ENCODE results near the gene DCC.

DCC gene

DNA sequence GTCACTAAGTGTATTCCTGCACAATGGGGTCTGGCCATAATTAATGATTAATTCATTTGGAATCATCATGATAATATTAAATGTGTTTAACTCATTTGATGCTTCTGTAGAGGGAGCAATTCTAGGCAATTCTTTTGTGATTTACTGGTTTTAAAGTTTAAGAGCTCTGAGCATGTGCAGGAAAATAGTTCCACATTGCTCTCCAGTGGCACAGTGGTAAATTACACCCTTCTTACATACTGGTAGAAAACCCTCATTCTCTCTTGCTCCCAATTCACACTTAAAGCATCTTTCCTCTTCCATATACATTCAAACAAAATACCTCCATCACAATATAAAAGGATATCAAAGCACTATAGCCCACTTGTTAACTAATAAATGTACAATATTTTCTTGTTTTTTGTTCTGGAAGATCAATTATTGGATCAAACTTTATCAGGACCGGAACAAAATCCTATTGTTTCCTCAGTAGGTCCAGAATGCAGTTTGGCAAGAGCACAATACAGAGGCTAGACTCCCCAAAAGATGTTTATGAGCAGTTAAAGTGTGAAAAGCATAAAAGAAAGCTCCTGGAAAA, 1040.2 kb downstream of the DCC start:
- TF ChIP-seq NFRKB (IDR thresholded peaks at IDR 0.05) = no peak
- TF ChIP-seq FOXM1 (IDR thresholded peaks at IDR 0.05; ENCODE audit: borderline replicate concordance) = no peak
- no peak for TF ChIP-seq TARDBP (IDR thresholded peaks at IDR 0.05)
- no peak for TF ChIP-seq FOXK2 (IDR thresholded peaks at IDR 0.05)
- TF ChIP-seq LEF1 (IDR thresholded peaks at IDR 0.05; ENCODE audit: borderline replicate concordance) = no peak
- TF ChIP-seq CTBP1 (IDR thresholded peaks at IDR 0.05; ENCODE audit: borderline replicate concordance) = no peak
- no peak for TF ChIP-seq ELF4 (IDR thresholded peaks at IDR 0.05)
- no peak for TF ChIP-seq SUZ12 (IDR thresholded peaks at IDR 0.05)
- TF ChIP-seq FOXA1 (IDR thresholded peaks at IDR 0.05) = no peak
- no peak for TF ChIP-seq L3MBTL2 (conservative IDR thresholded peaks at IDR 0.05)
- TF ChIP-seq SP1 (IDR thresholded peaks at IDR 0.05) = no peak
- TF ChIP-seq HDGF (IDR thresholded peaks at IDR 0.05; ENCODE audit: borderline replicate concordance) = no peak
- no peak for TF ChIP-seq PKNOX1 (IDR thresholded peaks at IDR 0.05)
- peak; percentile 3 for DNase-seq (ENCODE audit: extremely low spot score)
- POLR2A ChIA-PET = no interaction called here
- CTCF ChIA-PET = no interaction called here

GRCh38 chr18:53382870-53383269, 1042.9 kb downstream of the DCC start:
- DNase-seq (ENCODE audit: extremely low spot score) = no peak
- ChIA-PET CTCF (no interaction called here), POLR2A (no interaction called here)
- TF ChIP-seq FOXA1 (IDR thresholded peaks at IDR 0.05) = no peak
- TF ChIP-seq NFRKB (IDR thresholded peaks at IDR 0.05) = no peak
- no peak for TF ChIP-seq SP1 (IDR thresholded peaks at IDR 0.05)
- no peak for TF ChIP-seq PKNOX1 (IDR thresholded peaks at IDR 0.05)
- no peak for TF ChIP-seq ELF4 (IDR thresholded peaks at IDR 0.05)
- TF ChIP-seq LEF1 (IDR thresholded peaks at IDR 0.05; ENCODE audit: borderline replicate concordance) = no peak

DNA sequence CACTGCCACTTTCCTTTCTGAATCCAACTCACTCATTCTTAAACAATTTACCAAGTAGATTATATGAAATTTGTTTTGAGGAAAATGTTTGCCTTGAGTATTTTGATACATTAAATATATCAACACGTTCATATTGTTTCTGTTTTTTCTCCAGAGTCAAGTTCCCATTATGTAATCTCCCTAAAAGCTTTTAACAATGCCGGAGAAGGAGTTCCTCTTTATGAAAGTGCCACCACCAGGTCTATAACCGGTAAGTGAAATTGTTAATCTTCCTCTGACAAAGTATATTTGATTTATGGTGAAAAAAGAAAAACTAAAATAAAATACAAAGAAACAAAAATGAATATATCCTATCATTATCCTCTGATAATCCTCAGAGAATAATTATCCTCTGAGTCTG, 1045.9 kb downstream of the DCC start:
- no peak for DNase-seq (ENCODE audit: extremely low spot score)
- ChIA-PET CTCF (no interaction called here), POLR2A (no interaction called here)
- TF ChIP-seq SP1 (IDR thresholded peaks at IDR 0.05) = no peak
- no peak for TF ChIP-seq PKNOX1 (IDR thresholded peaks at IDR 0.05)

- POLR2A ChIA-PET = no interaction called here
- TF ChIP-seq ELF4 (IDR thresholded peaks at IDR 0.05) (no peak), FOXK2 (IDR thresholded peaks at IDR 0.05) (no peak), SUZ12 (IDR thresholded peaks at IDR 0.05) (no peak), TARDBP (IDR thresholded peaks at IDR 0.05) (no peak), FOXA1 (IDR thresholded peaks at IDR 0.05) (no peak), BHLHE40 (IDR thresholded peaks at IDR 0.05; ENCODE audit: borderline replicate concordance) (no peak)
- CTCF ChIA-PET = no interaction called here
- no peak for DNase-seq (ENCODE audit: extremely low spot score)
These were observed 1047.6 kb downstream of the DCC start for GRCh38 chr18:53387581-53387980.

DNA sequence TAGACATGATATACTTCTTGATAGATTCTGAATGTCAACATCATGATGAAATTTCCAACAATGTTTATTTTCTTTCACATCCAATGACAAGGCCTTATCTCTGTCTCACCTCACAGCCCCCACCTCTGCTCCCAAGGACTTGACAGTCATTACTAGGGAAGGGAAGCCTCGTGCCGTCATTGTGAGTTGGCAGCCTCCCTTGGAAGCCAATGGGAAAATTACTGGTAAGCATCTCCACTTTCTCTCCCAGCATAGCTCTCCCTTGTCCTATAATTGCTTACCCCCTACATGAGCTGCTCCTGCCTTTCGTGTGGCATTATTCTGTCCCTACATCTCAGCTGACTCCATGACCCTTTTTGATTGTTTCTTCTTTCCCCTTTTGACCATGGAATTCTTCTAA, 1062.7 kb downstream of the DCC start:
- ChIA-PET POLR2A (no interaction called here), CTCF (no interaction called here)
- DNase-seq (ENCODE audit: extremely low spot score) = no peak
- TF ChIP-seq ARNT (IDR thresholded peaks at IDR 0.05) (no peak), PKNOX1 (IDR thresholded peaks at IDR 0.05) (no peak), TARDBP (IDR thresholded peaks at IDR 0.05) (no peak), ZNF384 (IDR thresholded peaks at IDR 0.05) (no peak), ELF4 (IDR thresholded peaks at IDR 0.05) (no peak), BHLHE40 (IDR thresholded peaks at IDR 0.05; ENCODE audit: borderline replicate concordance) (no peak), SUZ12 (IDR thresholded peaks at IDR 0.05) (no peak), FOXM1 (IDR thresholded peaks at IDR 0.05; ENCODE audit: borderline replicate concordance) (no peak), CTBP1 (IDR thresholded peaks at IDR 0.05; ENCODE audit: borderline replicate concordance) (no peak), NFRKB (IDR thresholded peaks at IDR 0.05) (no peak), LEF1 (IDR thresholded peaks at IDR 0.05; ENCODE audit: borderline replicate concordance) (no peak), HDGF (IDR thresholded peaks at IDR 0.05; ENCODE audit: borderline replicate concordance) (no peak), L3MBTL2 (conservative IDR thresholded peaks at IDR 0.05) (no peak), FOXA1 (IDR thresholded peaks at IDR 0.05) (no peak), SP1 (IDR thresholded peaks at IDR 0.05) (no peak)

- ChIA-PET CTCF (no interaction called here), POLR2A (no interaction called here)
- TF ChIP-seq NFRKB (IDR thresholded peaks at IDR 0.05) = no peak
- TF ChIP-seq HDGF (IDR thresholded peaks at IDR 0.05; ENCODE audit: borderline replicate concordance) = no peak
- TF ChIP-seq FOXK2 (IDR thresholded peaks at IDR 0.05) = no peak
- no peak for TF ChIP-seq L3MBTL2 (conservative IDR thresholded peaks at IDR 0.05)
- no peak for TF ChIP-seq BHLHE40 (IDR thresholded peaks at IDR 0.05; ENCODE audit: borderline replicate concordance)
- no peak for TF ChIP-seq PKNOX1 (IDR thresholded peaks at IDR 0.05)
- TF ChIP-seq FOXA1 (IDR thresholded peaks at IDR 0.05) = no peak
- no peak for TF ChIP-seq TARDBP (IDR thresholded peaks at IDR 0.05)
- TF ChIP-seq SP1 (IDR thresholded peaks at IDR 0.05) = no peak
- DNase-seq (ENCODE audit: extremely low spot score) = no peak
These were observed 1068.3 kb downstream of the DCC start for GRCh38 chr18:53408271-53408670.

Measured in HEK293T (cell line).